HPDE6-E6E7 (cell line): ENCODE measurements around the gene MB.
"Not testable (repeated sequence)": the region's sequence is repeated elsewhere in the genome, so short reads cannot be mapped to it uniquely, and the experiment has no call there.

Experiments
- DNase-seq: peaks from one replicate; pipeline ENCODE4 v3.0.0; 2011; ENCODE audit warnings: missing footprints; ENCODE audit errors: extremely low spot score

Gene MB

DNA sequence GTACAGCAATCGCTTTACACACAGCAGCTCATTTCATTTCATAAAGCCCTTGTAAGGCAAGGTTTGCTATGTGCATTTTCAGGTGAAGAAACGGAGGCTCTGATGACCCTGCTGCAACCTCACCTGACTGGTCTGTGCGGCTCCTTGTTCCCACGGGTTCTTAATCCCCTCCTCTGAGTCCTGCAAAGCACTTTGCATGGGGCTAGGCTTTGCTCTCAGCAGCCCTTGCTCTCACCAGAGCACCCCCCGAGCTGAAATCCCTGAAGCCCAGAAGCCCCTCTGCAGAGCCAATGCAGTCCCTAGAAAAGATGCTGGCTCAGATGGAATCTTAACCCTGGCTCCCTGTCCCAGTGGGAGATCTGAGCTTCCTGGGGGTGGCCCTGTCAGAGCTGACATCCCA lies 20.1 kb upstream of the MB start:
- DNase-seq = no peak

- DNase-seq = no peak
Observed at GRCh38 chr22:35634943-35635540, 17.9 kb upstream of the MB start.

DNA sequence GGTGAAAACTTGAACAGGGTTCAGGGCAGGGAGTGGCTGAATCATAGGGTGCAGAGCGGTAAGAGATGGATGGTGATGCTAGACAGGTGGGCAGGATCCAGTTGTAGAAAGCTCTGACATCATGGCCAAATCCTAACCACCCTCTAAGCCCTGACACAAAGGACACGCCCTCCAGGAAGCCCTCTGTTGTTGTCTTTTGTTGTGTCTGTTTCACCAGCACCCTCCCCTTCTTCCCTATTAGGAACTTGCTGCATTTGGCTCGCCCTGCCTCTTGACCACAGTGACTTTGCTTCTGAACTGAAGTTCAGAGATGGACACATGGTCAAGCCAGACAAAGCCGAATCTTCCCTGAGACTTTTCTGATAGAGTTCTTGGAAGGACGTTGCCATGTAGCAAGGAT lies 16.9 kb upstream of the MB start:
- no peak for DNase-seq

DNA sequence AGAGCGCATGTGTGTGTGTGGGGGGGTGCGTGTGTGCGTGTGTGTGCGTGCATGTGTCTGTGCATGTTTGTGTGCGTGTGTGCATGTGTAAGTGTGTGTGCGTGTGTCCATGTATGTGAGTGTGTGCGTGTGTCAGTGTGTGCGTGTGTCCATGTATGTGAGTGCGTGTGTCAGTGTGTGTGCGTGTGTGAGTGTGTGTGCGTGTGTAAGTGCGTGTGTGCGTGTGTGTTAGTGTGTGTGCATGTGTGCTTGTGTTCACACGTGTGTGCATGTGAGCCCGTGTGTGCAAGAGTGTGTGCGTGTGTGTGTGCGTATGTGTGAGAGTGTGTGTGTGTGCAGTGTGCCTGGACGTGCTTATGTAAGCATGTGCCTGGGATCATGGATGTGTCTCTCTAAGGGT lies 16.4 kb upstream of the MB start:
- no peak for DNase-seq

GRCh38 chr22:35632935-35633334 lies 15.8 kb upstream of the MB start:
- DNase-seq = no peak

DNA sequence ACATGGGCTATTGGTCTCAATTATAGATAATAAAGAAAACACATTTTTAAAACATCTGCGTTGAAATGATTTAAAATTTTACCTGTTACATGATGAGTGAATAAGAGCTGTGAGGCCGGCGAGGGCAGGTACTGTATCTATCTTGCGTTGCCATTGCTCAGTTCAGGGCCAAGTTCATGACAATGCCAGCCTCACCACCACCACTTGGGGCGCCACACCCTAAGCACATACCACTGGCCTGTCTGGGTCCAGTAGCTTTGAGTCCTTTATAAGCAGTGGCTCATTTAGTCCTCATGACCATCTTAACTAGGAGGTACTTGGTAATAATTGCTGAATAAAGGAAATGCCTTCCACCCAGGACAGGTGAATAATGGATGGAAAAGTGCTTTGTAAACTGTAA lies 14.5 kb upstream of the MB start:
- no peak for DNase-seq

DNA sequence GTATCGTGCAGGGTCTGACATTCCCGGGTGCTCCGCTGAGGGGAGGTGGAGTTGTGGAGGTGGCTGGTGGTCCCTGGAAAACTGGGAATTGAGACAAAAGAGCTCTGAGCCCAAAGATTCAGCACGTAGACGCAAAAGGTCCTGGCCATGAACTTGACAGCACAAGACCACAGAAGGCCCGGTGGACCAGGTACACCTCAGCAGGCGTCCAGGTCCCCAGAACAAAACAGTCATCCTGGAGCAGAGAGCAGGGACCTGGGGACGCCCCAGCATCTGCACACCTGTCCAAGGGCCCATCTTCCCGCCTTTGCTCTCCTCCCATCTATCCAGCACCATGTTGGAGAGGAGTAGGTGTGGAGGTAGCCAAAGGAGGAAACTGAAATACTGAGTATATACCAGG lies 13.8 kb upstream of the MB start:
- no peak for DNase-seq

DNA sequence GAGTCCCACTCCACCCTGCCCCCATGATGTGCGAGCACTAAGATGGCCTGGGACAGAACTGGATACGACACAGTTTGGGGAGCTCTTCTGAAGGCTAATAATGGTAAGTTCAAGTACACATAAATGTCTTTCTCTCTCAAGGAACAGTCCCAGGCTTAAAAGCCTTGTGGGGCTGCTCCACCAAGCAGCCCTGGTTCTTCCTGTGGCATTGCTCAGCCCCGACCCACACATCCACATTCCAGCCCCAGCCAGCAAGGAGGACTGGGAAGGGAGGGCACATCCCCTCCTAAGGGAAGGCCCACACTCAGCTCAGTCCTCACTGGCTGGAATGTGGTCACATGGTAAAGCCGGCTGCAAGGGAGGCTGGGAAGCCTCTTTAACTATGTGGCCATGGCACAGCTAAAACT lies 13.3 kb upstream of the MB start:
- DNase-seq = no peak

GRCh38 chr22:35629406-35630216 lies 12.5 kb upstream of the MB start:
- peak; percentile 85 for DNase-seq

- DNase-seq = no peak
Observed at GRCh38 chr22:35628732-35629131, 11.6 kb upstream of the MB start.

DNA sequence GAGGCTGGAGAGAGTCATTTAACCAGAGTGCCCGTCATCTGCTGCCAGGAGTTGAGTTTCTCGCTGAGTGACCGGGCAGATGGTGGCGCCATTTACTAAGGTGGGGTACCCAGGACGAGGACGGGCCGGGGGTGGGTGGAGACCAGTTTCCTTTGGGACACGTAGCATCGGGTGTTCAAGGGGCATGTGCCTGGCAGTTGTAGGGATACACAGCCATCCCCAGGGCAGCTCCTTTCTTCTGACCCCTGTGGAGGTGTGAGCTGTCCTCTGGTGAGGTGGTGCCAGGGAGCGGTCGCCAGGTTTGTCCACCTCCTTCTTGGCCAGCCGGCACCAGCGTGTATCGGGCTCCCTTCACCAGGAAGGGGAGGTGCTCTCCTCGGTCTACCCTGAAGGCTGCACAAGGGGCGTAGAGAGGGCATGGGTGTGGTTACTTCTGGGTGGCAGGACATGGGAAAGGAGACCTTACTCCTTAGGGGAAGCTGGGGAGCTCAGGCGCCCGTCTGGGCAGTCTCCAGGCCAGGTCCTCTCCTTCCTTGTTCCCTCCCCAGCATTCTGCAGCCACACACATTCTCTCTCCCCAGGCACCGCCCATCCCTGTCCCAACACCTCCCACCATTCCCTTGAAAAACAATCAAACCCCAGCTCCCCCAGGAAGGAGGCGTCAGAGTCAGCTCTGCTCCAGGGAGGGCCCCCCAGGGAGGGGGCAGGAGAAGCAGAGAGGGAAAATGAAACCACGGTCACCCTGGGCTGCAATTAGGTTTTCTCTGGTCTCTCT lies 10.3 kb upstream of the MB start:
- DNase-seq = peak; percentile 66

GRCh38 chr22:35625763-35626432 lies 8.8 kb upstream of the MB start:
- DNase-seq = no peak

DNA sequence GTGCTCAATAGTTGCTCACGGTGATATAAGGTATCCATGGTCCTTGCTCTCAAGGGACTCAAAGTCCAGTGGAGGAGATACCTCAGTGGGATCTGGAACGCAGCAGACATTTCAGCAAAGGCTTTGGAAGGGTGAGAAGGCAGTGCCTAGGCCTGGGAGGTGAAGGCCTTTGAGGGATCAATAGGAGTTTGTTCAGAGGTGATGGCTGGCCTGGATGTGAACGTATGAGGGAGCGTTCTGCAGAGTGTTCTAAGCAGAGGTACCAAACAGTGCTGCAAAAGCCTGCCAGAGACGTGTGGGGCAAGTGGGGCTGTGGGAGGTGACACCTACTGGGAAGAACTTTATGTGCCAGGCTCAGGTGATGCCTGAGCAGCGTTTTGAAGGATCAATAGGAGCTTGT lies 7.4 kb upstream of the MB start:
- no peak for DNase-seq

DNA sequence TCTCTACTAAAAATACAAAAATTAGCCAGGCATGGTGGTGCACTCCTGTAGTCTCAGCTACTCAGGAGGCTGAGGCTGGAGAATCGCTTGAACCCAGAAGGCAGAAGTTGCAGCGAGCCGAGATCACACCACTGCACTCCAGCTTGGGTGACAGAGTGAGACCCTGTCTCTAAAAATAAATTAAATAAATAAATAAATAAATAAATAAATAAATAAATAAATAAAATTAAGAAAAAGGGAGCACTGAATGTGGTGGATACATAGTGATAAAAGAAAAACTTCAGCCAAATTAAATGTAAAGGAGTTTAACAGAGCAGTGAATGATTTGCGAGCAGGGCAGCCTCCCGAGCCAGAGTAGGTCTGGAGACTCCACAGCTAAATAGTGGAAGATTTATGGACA lies 6.8 kb upstream of the MB start:
- DNase-seq = not testable (repeated sequence)

DNA sequence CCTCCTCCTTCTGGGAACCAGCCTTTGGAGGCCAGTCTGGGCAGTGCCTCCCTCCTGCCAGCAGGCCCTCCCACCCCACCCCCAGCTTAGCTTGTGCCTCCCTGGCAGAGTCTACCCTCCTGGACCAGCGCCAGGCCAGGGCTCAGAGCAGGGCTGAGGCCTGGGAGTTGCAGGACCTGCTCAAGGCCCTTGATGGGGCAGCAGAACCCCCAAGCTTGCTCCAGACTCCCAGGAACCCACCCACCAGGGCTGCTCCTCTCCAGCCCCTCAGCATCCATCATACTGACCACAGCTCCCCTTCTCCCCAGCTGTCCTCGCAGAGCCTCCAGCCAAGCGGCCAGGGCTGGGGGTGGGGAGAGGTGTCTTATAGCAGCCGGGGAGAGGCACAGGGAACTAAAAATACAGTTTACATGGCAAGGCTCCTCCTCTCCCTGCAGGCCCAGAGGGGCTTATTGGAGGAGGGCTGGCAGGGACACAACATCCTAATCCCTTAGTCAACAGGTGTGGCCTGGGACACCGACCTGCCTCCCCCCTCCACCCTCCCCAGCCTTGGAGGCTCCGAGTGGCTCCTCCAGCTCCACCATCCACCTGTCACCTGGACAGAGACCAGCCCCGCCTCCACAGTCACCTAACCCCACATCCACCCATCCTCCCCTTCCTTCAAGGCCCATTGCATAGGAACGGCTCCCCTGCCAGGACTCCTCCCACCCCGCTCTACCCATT lies 5.2 kb upstream of the MB start:
- DNase-seq = no peak

GRCh38 chr22:35621451-35621850 lies 4.3 kb upstream of the MB start:
- no peak for DNase-seq

GRCh38 chr22:35620624-35621251 lies 3.6 kb upstream of the MB start:
- DNase-seq = no peak

- no peak for DNase-seq
Observed at GRCh38 chr22:35619336-35620094, 2.4 kb upstream of the MB start.

DNA sequence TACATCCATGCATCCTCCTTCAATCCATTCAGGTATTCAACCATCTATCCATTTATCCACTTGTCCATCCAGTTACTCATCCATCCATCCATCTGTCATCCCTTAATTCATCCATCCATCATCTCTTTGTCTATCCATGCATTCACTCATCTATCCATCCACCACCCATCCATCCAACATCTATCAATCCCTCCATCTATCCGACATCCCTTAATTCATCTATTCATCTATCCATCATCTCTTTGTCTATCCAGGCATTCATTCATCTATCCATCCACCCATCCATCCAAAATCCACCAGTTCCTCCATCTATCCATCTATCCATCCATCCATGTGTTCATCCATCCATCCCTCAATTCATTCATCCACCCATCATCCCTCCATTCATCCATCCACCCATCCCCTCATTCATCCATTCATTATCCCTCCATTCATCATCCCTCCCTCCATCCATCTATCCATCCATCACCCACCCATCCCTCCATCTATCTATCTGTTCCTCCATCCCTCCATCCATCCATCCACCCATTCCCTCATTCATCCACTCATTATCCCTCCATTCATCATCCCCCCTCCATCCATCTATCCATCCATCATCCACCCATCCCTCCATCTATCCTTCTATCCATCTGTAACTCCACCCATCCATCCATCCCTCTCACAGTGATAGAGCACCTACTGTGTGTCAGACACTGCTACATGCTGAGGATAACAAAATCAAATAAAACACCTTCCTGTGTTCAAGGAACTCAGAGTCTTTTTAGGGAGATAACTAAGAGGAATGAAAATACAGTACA lies 1.5 kb upstream of the MB start:
- DNase-seq = no peak

GRCh38 chr22:35616043-35616442 lies 1.1 kb downstream of the MB start:
- no peak for DNase-seq
